Ectodermal cell (in vitro differentiated cells): ENCODE measurements around the gene CCDC54.

Experiments
- H3K27ac ChIP-seq: 2 replicates; pipeline ENCODE4 v1.7.0; 2013; ENCODE audit warnings: mild to moderate bottlenecking, low read depth, low read length; ENCODE audit not compliant: insufficient read depth, poor library complexity, severe bottlenecking
- H3K27me3 ChIP-seq: 2 replicates; pipeline ENCODE4 v1.7.0; 2013; ENCODE audit warnings: mild to moderate bottlenecking, low read length; ENCODE audit not compliant: insufficient read depth, control insufficient read depth, poor library complexity, severe bottlenecking
- H3K36me3 ChIP-seq: one replicate; pipeline ENCODE4 v1.7.0; 2013; ENCODE audit warnings: low read length; ENCODE audit not compliant: control insufficient read depth, insufficient read depth
- H3K4me1 ChIP-seq: one replicate; pipeline ENCODE4 v1.7.0; 2013; ENCODE audit warnings: low read length; ENCODE audit not compliant: control insufficient read depth, insufficient read depth
- H3K4me3 ChIP-seq: 2 replicates; pipeline ENCODE4 v1.7.0; 2013; ENCODE audit warnings: low read depth, low read length, control low read depth; ENCODE audit not compliant: insufficient read depth
- H3K9me3 ChIP-seq: 2 replicates; pipeline ENCODE4 v1.7.0; 2013; ENCODE audit warnings: mild to moderate bottlenecking, low read length, moderate library complexity; ENCODE audit not compliant: control insufficient read depth
- WGBS, 2 experiments: methylation state at CpG; one replicate each; pipeline ENCODE4 v1.1.7; 2013; ENCODE audit warnings: missing lambda C conversion rate in 2 of 2; 5-methylcytosine and 5-hydroxymethylcytosine counted together

Gene CCDC54

GRCh38 chr3:107426223-107426622 lies 49.0 kb downstream of the CCDC54 start:
- WGBS, 2 experiments: 89 to 100% methylated on average over 3 of the region's 3 CpGs
- no peak overlapping the region for H3K4me3 ChIP-seq
- peaks cover 7% of the 10 kb centered on the region for H3K4me1 ChIP-seq
- H3K36me3 ChIP-seq: no peaks in the 10 kb centered on the region
- no peaks in the 10 kb centered on the region for H3K9me3 ChIP-seq
- H3K27me3 ChIP-seq: peaks cover 27% of the 10 kb centered on the region
- no peak overlapping the region for H3K27ac ChIP-seq
